Measurements from ENCODE around the gene NUP214. TPM values are rescaled to one million over a fixed set of nuclear protein-coding genes. Genes with fewer than 3 reads are reported as not detected.
"Not testable (repeated sequence)": the region's sequence is repeated elsewhere in the genome, so short reads cannot be mapped to it uniquely, and the experiment has no call there.

Gene NUP214
- total and polyA plus RNA-seq, 4 donors = 16.6 to 44.3 (median 34.0) TPM

DNA sequence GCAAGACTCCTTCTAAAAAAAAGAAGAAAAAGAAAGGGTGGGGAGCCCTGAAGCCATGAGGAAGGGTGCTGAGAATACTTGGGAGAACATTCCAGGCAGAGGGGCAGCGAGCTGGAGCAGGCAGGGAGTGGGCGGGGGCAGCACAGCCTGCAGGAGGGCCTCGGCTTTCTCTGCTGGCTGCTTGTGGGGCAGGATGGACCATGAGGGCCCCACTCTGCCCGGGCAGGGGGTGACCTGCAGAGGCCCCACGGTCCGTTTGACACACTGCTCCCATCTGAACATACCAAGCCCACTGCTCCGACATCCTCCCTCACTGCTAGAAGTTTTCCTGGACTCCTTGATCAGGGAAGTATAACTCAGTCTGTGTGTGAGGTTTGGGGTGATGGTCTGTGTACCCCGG lies 11.7 kb upstream of the NUP214 start:
- no peak overlapping the region for H3K27ac ChIP-seq (ENCODE audit: low read depth, low read length)
- WGBS (ENCODE audit: insufficient coverage) = 77% methylated on average over 6 of the region's 8 CpGs
- no peaks in the 10 kb centered on the region for H3K9me3 ChIP-seq (ENCODE audit: control insufficient read depth, insufficient read depth, low read length)
- DNase-seq (ENCODE audit: low read depth in 4 of 6, low spot score in 6 of 6) = no peak
- peaks cover 29% of the 10 kb centered on the region for H3K36me3 ChIP-seq (ENCODE audit: control insufficient read depth, insufficient read depth, low read length)
- H3K4me1 ChIP-seq (ENCODE audit: control insufficient read depth, insufficient read depth, low read length) = peaks cover 60% of the 10 kb centered on the region
- no peak overlapping the region for H3K4me3 ChIP-seq (ENCODE audit: low read depth, low read length)
- no peaks in the 10 kb centered on the region for H3K27me3 ChIP-seq (ENCODE audit: control insufficient read depth, insufficient read depth, low read length)

DNA sequence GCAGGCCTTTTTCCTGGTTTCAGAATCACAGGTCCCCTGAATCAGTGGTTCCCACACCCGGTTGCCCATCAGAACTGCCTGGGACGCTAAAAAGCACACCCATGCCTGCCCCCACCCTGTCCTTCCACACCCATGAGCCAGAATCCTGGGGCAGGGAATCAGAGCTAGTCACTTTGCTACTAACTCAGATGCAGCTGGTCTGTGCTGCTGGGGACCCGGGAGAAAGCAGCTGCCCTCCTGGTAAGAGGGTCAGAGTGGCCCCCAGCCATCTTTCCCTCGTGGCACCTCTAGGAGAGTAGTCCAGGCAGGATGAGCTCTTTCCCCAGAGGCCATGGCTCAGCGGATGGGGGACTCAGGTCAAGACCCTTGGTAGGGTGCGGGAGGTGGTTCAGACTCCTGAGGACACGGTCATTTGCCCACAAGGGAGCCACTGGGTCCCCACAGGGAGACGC lies 11.3 kb upstream of the NUP214 start:
- peaks cover 32% of the 10 kb centered on the region for H3K36me3 ChIP-seq (ENCODE audit: control insufficient read depth, insufficient read depth, low read length)
- peaks cover 60% of the 10 kb centered on the region for H3K4me1 ChIP-seq (ENCODE audit: control insufficient read depth, insufficient read depth, low read length)
- DNase-seq (ENCODE audit: low read depth in 4 of 6, low spot score in 6 of 6) = no peak
- no peak overlapping the region for H3K27ac ChIP-seq (ENCODE audit: low read depth, low read length)
- no peak overlapping the region for H3K4me3 ChIP-seq (ENCODE audit: low read depth, low read length)
- H3K27me3 ChIP-seq (ENCODE audit: control insufficient read depth, insufficient read depth, low read length) = no peaks in the 10 kb centered on the region
- H3K9me3 ChIP-seq (ENCODE audit: control insufficient read depth, insufficient read depth, low read length) = no peaks in the 10 kb centered on the region
- WGBS (ENCODE audit: insufficient coverage) = 91% methylated on average over 8 of the region's 8 CpGs

DNA sequence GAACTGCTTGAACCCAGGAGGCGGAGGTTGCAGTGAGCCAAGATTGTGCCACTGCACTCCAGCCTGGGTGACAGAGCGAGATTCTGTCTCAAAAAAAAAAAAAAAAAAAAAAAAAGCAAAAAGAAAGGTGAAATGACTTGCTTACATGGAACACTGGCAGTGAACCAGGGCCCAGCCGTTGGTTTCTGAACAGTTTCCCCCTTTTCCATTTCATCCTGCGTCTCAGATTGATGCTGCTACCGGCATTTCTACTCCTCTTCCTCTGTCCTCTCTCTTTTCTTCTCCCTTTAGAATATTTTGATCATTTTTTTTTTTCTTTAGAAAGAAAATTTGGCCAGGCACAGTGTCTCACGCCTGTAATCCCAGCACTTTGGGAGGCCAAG lies 10.0 kb upstream of the NUP214 start:
- not testable (repeated sequence) for H3K27ac ChIP-seq (ENCODE audit: low read depth, low read length); DNase-seq (ENCODE audit: low read depth in 4 of 6, low spot score in 6 of 6); H3K9me3 ChIP-seq (ENCODE audit: control insufficient read depth, insufficient read depth, low read length); H3K4me3 ChIP-seq (ENCODE audit: low read depth, low read length); H3K27me3 ChIP-seq (ENCODE audit: control insufficient read depth, insufficient read depth, low read length)
- 100% methylated on average over 1 of the region's 6 CpGs for WGBS (ENCODE audit: insufficient coverage)
- H3K4me1 ChIP-seq (ENCODE audit: control insufficient read depth, insufficient read depth, low read length) = peaks cover 54% of the 10 kb centered on the region
- H3K36me3 ChIP-seq (ENCODE audit: control insufficient read depth, insufficient read depth, low read length) = peaks cover 45% of the 10 kb centered on the region

DNA sequence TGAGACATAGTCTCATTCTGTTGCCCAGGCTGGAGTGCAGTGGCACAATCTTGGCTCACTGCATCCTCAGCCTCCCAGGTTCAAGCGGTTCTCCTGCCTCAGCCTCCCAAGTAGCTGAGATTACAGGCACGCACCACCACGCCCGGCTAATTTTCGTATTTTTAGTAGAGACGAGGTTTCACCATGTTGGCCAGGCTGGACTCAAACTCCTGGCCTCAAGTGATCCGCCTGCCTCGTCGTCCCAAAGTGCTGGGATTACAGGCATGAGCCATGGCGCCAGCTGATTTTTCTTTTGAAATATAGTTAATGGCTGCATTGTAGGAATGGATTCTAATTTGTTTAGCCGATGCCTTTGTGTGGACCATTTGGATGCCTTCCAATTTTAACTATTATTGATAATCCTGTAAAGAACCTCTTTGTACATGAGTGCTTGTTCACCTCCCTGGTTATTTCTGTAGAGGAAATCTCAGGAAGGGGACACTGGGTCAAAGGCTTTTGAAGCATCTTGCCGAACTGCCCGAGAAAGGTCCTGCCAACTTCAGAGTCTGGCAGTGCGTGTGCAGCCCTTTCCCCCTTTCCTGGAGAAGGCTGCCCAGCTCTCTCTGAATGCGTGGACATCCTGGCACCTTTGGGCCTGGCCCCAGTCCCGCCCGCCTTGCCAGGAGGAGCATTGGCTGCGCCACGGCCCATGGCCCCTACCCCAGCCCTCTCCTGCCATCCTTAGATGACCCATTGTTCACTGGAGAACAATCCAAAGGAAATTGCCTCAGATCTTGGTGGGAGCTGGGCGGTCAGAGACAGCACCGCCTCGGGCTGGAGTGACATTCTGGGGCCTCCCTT lies 8.9 kb upstream of the NUP214 start:
- H3K27me3 ChIP-seq (ENCODE audit: control insufficient read depth, insufficient read depth, low read length) = no peaks in the 10 kb centered on the region
- no peaks in the 10 kb centered on the region for H3K9me3 ChIP-seq (ENCODE audit: control insufficient read depth, insufficient read depth, low read length)
- H3K4me1 ChIP-seq (ENCODE audit: control insufficient read depth, insufficient read depth, low read length) = peaks cover 43% of the 10 kb centered on the region
- no peak overlapping the region for H3K4me3 ChIP-seq (ENCODE audit: low read depth, low read length)
- 55% methylated on average over 20 of the region's 22 CpGs for WGBS (ENCODE audit: insufficient coverage)
- DNase-seq (ENCODE audit: low read depth in 4 of 6, low spot score in 6 of 6) = peak in 2 of 6 donors; percentile 28 to 78
- H3K27ac ChIP-seq (ENCODE audit: low read depth, low read length) = peak overlapping the region; percentile 73
- H3K36me3 ChIP-seq (ENCODE audit: control insufficient read depth, insufficient read depth, low read length) = peaks cover 54% of the 10 kb centered on the region

DNA sequence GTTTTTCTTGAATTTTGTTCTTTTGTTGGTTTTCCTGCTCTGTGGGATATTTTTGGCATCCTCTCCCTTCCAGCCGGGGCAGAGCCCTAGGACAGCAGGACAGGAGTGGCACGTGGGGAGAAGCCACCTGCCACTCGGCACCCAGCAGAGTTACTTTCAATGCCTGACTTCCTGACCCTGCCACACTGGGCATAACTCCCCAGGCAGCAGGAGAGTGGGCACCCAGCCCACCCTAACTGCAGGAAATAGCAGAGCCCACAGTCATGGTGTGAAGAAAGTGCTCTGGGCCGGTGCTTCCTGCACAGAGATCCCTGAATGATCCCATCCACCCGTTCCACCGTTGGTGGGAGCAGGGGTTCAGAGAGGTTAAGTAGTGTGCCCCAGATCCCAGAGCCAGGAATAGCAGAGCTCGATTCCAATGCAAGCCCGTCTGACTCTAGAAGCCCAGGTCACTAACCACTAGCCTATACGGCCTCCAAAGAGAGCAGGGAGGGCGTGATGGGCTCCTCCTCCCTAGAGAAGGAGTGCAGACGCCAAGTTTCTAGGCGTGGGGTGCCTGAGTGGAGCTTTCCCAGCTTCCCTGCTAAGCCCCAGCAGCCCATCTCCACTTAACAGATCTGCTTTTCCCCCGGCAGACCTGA lies 8.1 kb upstream of the NUP214 start:
- Histone ChIP-seq H3K4me3 (ENCODE audit: low read depth, low read length) (no peak overlapping the region), H3K4me1 (ENCODE audit: control insufficient read depth, insufficient read depth, low read length) (peaks cover 35% of the 10 kb centered on the region), H3K9me3 (ENCODE audit: control insufficient read depth, insufficient read depth, low read length) (no peaks in the 10 kb centered on the region), H3K27ac (ENCODE audit: low read depth, low read length) (peak overlapping the region; percentile 73), H3K36me3 (ENCODE audit: control insufficient read depth, insufficient read depth, low read length) (peaks cover 51% of the 10 kb centered on the region), H3K27me3 (ENCODE audit: control insufficient read depth, insufficient read depth, low read length) (no peaks in the 10 kb centered on the region)
- 63% methylated on average over 7 of the region's 13 CpGs for WGBS (ENCODE audit: insufficient coverage)
- DNase-seq (ENCODE audit: low read depth in 4 of 6, low spot score in 6 of 6) = peak in 1 of 6 donors; percentile 17

DNA sequence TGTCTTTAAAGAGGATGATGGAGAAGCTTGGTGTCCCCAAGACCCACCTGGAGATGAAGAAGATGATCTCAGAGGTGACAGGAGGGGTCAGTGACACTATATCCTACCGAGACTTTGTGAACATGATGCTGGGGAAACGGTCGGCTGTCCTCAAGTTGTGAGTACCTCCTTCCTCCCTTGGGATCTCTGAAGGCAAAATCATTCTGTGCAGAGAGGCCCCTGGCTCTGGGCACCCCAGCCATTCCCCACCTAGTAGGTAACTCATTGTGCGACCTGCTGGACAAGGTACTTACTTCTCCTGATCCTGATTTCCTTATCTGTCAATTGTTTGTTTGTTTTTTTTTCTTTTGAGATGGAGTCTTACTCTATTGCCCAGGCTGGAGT lies 7.6 kb upstream of the NUP214 start:
- WGBS (ENCODE audit: insufficient coverage) = 80% methylated on average over 3 of the region's 4 CpGs
- no peak overlapping the region for H3K4me3 ChIP-seq (ENCODE audit: low read depth, low read length)
- H3K27me3 ChIP-seq (ENCODE audit: control insufficient read depth, insufficient read depth, low read length) = no peaks in the 10 kb centered on the region
- no peak overlapping the region for H3K27ac ChIP-seq (ENCODE audit: low read depth, low read length)
- peaks cover 51% of the 10 kb centered on the region for H3K36me3 ChIP-seq (ENCODE audit: control insufficient read depth, insufficient read depth, low read length)
- peaks cover 30% of the 10 kb centered on the region for H3K4me1 ChIP-seq (ENCODE audit: control insufficient read depth, insufficient read depth, low read length)
- no peak for DNase-seq (ENCODE audit: low read depth in 4 of 6, low spot score in 6 of 6)
- no peaks in the 10 kb centered on the region for H3K9me3 ChIP-seq (ENCODE audit: control insufficient read depth, insufficient read depth, low read length)

DNA sequence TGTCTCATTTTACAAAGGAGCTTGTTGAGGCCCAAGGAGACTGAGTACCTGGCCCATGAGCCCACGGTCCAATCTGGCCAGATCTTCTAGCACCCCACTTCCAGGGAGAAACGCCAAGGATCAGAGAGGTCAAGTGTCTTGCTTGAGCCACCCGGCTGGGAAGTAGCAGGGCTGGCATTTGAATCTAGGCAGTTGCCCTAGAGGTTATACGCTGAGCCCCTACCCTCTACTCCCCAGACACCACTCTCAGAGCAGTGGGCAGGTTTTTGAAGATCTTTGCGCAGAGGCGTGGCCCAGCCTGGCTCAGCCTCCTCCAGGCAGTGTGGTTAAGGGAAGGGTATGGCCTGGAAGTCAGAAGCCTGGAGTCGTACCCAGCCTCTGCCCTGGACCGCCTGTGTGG lies 5.8 kb upstream of the NUP214 start:
- no peak overlapping the region for H3K27ac ChIP-seq (ENCODE audit: low read depth, low read length)
- no peak overlapping the region for H3K4me3 ChIP-seq (ENCODE audit: low read depth, low read length)
- no peaks in the 10 kb centered on the region for H3K9me3 ChIP-seq (ENCODE audit: control insufficient read depth, insufficient read depth, low read length)
- 76% methylated on average over 6 of the region's 8 CpGs for WGBS (ENCODE audit: insufficient coverage)
- peaks cover 40% of the 10 kb centered on the region for H3K36me3 ChIP-seq (ENCODE audit: control insufficient read depth, insufficient read depth, low read length)
- no peak for DNase-seq (ENCODE audit: low read depth in 4 of 6, low spot score in 6 of 6)
- peaks cover 19% of the 10 kb centered on the region for H3K4me1 ChIP-seq (ENCODE audit: control insufficient read depth, insufficient read depth, low read length)
- H3K27me3 ChIP-seq (ENCODE audit: control insufficient read depth, insufficient read depth, low read length) = no peaks in the 10 kb centered on the region

DNA sequence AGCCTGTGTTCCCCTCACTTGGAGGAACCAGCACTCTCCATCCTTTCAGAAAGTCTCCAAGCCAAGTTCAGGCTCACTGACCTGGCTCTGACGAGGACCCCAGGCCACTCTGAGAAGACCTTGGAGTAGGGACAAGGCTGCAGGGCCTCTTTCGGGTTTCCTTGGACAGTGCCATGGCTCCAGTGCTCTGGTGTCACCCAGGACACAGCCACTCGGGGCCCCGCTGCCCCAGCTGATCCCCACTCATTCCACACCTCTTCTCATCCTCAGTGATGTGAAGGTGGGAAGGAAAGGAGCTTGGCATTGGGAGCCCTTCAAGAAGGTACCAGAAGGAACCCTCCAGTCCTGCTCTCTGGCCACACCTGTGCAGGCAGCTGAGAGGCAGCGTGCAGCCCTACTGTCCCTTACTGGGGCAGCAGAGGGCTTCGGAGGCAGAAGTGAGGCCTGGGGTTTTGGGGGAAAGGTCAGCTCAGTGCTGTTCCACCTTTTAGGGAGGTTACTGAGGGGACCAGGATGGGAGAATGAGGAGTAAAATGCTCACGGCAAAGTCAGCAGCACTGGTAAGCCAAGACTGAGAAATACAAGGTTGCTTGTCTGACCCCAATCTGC lies 4.7 kb upstream of the NUP214 start:
- Histone ChIP-seq H3K27ac (ENCODE audit: low read depth, low read length) (no peak overlapping the region), H3K9me3 (ENCODE audit: control insufficient read depth, insufficient read depth, low read length) (no peaks in the 10 kb centered on the region), H3K4me3 (ENCODE audit: low read depth, low read length) (no peak overlapping the region), H3K27me3 (ENCODE audit: control insufficient read depth, insufficient read depth, low read length) (no peaks in the 10 kb centered on the region), H3K36me3 (ENCODE audit: control insufficient read depth, insufficient read depth, low read length) (peaks cover 36% of the 10 kb centered on the region), H3K4me1 (ENCODE audit: control insufficient read depth, insufficient read depth, low read length) (peaks cover 20% of the 10 kb centered on the region)
- WGBS (ENCODE audit: insufficient coverage) = 95% methylated on average over 3 of the region's 7 CpGs
- DNase-seq (ENCODE audit: low read depth in 4 of 6, low spot score in 6 of 6) = no peak

DNA sequence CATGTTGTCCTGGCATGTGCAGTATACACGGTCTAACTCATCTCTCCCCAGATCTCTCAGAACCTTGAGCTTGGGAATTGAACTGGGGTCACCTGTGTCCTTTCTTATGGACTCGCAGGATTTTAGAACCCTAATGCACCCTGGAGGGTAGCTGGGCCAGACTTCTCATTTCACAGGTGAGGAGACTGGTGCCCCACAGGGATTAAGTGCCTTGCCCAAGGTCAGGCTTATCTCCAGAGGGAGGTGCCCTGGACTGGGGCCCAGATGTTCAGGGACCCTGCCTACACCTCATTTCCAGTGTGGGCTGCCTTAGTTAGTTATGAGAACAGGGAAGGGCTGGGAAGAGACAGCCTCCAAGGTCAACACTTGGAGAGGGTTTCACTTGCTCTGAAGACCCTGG lies 4.0 kb upstream of the NUP214 start:
- H3K4me3 ChIP-seq (ENCODE audit: low read depth, low read length) = no peak overlapping the region
- no peaks in the 10 kb centered on the region for H3K9me3 ChIP-seq (ENCODE audit: control insufficient read depth, insufficient read depth, low read length)
- no peak for DNase-seq (ENCODE audit: low read depth in 4 of 6, low spot score in 6 of 6)
- peaks cover 19% of the 10 kb centered on the region for H3K4me1 ChIP-seq (ENCODE audit: control insufficient read depth, insufficient read depth, low read length)
- no peaks in the 10 kb centered on the region for H3K27me3 ChIP-seq (ENCODE audit: control insufficient read depth, insufficient read depth, low read length)
- H3K36me3 ChIP-seq (ENCODE audit: control insufficient read depth, insufficient read depth, low read length) = peaks cover 36% of the 10 kb centered on the region
- WGBS (ENCODE audit: insufficient coverage) = 93% methylated on average over 2 of the region's 2 CpGs
- H3K27ac ChIP-seq (ENCODE audit: low read depth, low read length) = no peak overlapping the region
